NB4 (cell line): Measurements from ENCODE around the gene UQCR11.
"Not testable (repeated sequence)": the region's sequence is repeated elsewhere in the genome, so short reads cannot be mapped to it uniquely, and the experiment has no call there.

ENCODE experiments used
- DNase-seq: peaks from one replicate; pipeline ENCODE4 v3.0.0; 2010; ENCODE audit warnings: low read depth
- H3K4me3 ChIP-seq: one replicate; pipeline ENCODE4 v1.5.1; 2011; ENCODE audit warnings: mild to moderate bottlenecking, low read depth, low read length, moderate library complexity
- MYC ChIP-seq: IDR thresholded peaks from 2 replicates; pipeline ENCODE4 v1.6.1; 2011; ENCODE audit warnings: low read depth, low read length
- POLR2A ChIP-seq: IDR thresholded peaks from 2 replicates; pipeline ENCODE4 v1.6.1; 2011; ENCODE audit warnings: mild to moderate bottlenecking; ENCODE audit not compliant: insufficient read length; ENCODE audit errors: extremely low read depth
- TF ChIP-seq, protein P1 (sequence below): IDR thresholded peaks from one replicate; pipeline ENCODE4 v1.5.1; 2012; ENCODE audit warnings: low read depth, low read length
- TF ChIP-seq, protein P2 (sequence below): IDR thresholded peaks from 2 replicates; pipeline ENCODE4 v1.6.1; 2011; ENCODE audit warnings: low read depth, low read length

The UQCR11 gene

DNA sequence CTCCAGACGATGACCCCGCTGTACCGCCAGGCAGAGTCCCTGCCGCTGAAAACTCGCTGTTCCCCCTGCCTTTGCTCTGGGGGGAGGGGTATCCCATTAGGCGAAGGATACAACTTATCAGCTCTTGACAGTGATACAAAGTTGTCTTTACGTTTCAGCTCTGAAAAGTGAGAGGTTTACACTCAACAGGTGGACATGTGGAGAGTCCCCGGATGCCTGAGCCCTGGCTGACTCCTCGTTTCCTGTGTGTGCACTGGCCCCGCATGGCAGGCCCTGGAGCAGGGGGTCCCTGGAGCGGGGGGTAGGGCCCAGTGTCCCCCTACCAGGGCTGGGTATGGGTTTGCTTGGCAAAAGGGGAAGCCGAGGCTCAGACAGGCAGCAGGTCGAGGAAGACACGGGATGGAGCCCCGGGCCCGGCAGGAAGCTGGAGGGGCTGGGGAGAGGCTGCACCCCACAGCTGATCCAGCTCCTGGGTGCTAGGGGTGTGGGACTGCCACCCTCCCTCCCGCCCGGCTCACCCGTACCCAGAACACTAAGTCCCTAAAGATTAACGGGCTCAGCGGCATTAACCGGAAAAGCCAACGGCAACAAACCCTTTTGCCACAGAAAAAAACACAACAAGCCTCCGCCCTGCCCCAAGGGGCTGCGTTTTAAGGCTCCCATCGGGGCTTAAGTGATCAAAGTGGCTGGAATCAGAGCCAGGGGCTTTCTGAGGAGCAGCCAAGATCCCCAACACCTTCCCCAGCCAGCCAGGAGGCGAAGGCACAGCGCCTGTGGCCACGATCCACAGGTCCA is 41.6 kb upstream of the UQCR11 start:
- H3K4me3 ChIP-seq, result no peak overlapping the region
- TF ChIP-seq MYC (no peak), POLR2A (no peak)
- TF ChIP-seq, protein P1, sequence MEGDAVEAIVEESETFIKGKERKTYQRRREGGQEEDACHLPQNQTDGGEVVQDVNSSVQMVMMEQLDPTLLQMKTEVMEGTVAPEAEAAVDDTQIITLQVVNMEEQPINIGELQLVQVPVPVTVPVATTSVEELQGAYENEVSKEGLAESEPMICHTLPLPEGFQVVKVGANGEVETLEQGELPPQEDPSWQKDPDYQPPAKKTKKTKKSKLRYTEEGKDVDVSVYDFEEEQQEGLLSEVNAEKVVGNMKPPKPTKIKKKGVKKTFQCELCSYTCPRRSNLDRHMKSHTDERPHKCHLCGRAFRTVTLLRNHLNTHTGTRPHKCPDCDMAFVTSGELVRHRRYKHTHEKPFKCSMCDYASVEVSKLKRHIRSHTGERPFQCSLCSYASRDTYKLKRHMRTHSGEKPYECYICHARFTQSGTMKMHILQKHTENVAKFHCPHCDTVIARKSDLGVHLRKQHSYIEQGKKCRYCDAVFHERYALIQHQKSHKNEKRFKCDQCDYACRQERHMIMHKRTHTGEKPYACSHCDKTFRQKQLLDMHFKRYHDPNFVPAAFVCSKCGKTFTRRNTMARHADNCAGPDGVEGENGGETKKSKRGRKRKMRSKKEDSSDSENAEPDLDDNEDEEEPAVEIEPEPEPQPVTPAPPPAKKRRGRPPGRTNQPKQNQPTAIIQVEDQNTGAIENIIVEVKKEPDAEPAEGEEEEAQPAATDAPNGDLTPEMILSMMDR, result no peak
- TF ChIP-seq, protein P2, sequence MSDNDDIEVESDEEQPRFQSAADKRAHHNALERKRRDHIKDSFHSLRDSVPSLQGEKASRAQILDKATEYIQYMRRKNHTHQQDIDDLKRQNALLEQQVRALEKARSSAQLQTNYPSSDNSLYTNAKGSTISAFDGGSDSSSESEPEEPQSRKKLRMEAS, result no peak
- DNase-seq, result no peak

- DNase-seq, result no peak
- no peak overlapping the region for H3K4me3 ChIP-seq
- TF ChIP-seq, protein P2, result no peak
- TF ChIP-seq MYC (no peak), POLR2A (no peak)
- TF ChIP-seq, protein P1, result no peak
Measured at GRCh38 chr19:1646149-1646548, 40.9 kb upstream of the UQCR11 start.

GRCh38 chr19:1645299-1645698 is 40.0 kb upstream of the UQCR11 start:
- TF ChIP-seq, protein P2, result no peak
- no peak for TF ChIP-seq POLR2A
- TF ChIP-seq, protein P1, result no peak
- TF ChIP-seq MYC, result no peak
- no peak for DNase-seq
- no peak overlapping the region for H3K4me3 ChIP-seq

DNA sequence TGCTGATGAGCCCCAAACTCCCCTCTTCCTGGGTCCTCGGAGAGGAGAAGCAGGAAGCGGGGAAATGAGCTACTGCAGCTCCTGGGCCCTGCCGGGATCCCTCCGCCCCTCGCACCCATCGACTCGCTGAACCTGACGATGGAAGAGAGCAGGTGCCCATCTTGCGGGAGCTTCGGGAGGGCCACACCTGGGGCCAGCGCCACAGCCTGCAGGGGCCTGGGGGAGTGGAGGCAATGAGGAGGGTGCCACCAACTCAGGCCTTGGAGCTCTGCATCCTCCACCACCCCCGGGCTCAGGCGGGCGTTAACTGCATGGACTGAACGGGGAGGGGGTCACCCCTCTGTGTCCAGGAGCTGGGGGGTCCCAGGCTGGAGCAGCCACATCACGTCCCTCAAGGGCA is 38.8 kb upstream of the UQCR11 start:
- H3K4me3 ChIP-seq, result no peak overlapping the region
- no peak for DNase-seq
- TF ChIP-seq, protein P1, result no peak
- TF ChIP-seq MYC (no peak), POLR2A (no peak)
- TF ChIP-seq, protein P2, result no peak

GRCh38 chr19:1640893-1641448 is 35.7 kb upstream of the UQCR11 start:
- not testable (repeated sequence) for H3K4me3 ChIP-seq, DNase-seq

GRCh38 chr19:1636325-1637236 is 31.3 kb upstream of the UQCR11 start:
- no peak for DNase-seq
- TF ChIP-seq MYC (no peak), POLR2A (no peak)
- TF ChIP-seq, protein P2, result no peak
- TF ChIP-seq, protein P1, result no peak
- no peak overlapping the region for H3K4me3 ChIP-seq
